ENCODE results near the gene USP9X. TPM values are rescaled to one million over a fixed set of nuclear protein-coding genes. Genes with fewer than 3 reads are reported as not detected.

USP9X gene
- total and polyA plus RNA-seq, 9 of the 15 experiments (the other 6 are each of a cell fraction or from before 2014, with no cell fraction given): 10.9 to 47.8 (median 29.5) TPM

GRCh38 chrX:41095174-41095573 is 9.9 kb downstream of the USP9X start:
- DNase-seq (ENCODE audit: extremely low read depth in 1 of 4, low spot score in 3 of 4): no peak
- ATAC-seq: peak; percentile 17; the same call in 1 of the 3 replicates
- CTCF ChIA-PET (ENCODE audit: low intra/inter-chr PET ratio): no interaction called here
- Histone ChIP-seq H3K36me3 (ENCODE audit: control insufficient read depth, insufficient read depth, low read length) (peaks cover 39% of the 10 kb centered on the region; the same call in 2 of the 3 replicates), H3K79me2 (ENCODE audit: control insufficient read depth, insufficient read depth, low read length) (peaks cover 99% of the 10 kb centered on the region), H2AFZ (ENCODE audit: low read depth, low read length) (no peak overlapping the region), H3K9me1 (ENCODE audit: control insufficient read depth, insufficient read depth, low read length) (peaks cover 6% of the 10 kb centered on the region), H3K27ac (ENCODE audit: extremely low read depth, low read depth, low read length) (no peak overlapping the region), H3K9ac (ENCODE audit: insufficient read depth in 1 of 2, low read depth in 2 of 2, low read length in 2 of 2) (no peak overlapping the region), H3K4me1 (replicated peaks in 1 of 2; ENCODE audit: control insufficient read depth in 2 of 2, insufficient read depth in 2 of 2, low read length in 2 of 2) (peaks cover 0 to 14% of the 10 kb centered on the region in 2 experiments; a peak in 3 of 5 replicates), H4K20me1 (replicated peaks; ENCODE audit: control insufficient read depth, insufficient read depth, low read length) (peaks cover 58% of the 10 kb centered on the region), H3K4me2 (ENCODE audit: insufficient read depth, low read length) (peak overlapping the region; percentile 18; the same call in 1 of the 2 replicates), H3K4me3 (no peak overlapping the region), H3K9me3 (replicated peaks; ENCODE audit: control insufficient read depth, insufficient read depth, low read depth, low read length) (no peaks in the 10 kb centered on the region), H3K27me3 (ENCODE audit: control insufficient read depth in 2 of 2, insufficient read depth in 2 of 2, low read length in 2 of 2) (no peaks in the 10 kb centered on the region)
- BruUV-seq (replicated peaks): no TSS peak
- POLR2A ChIA-PET: interaction anchor here (0.7 to 3.0 kb wide), 4 partner anchors 9 to 53 kb away, joined by 3 to 11 read pairs (median 3); no protein-coding TSS in a partner anchor
- WGBS (ENCODE audit: insufficient coverage, low coverage, missing lambda C conversion rate): 58% methylated on average over 1 of the region's 1 CpG
- no peak for FAIRE-seq
- intact Hi-C loops (cut with micrococcal nuclease) (no loop called here), in situ Hi-C loops (cut with MboI) (no loop called here)
- TF ChIP-seq TAF1 (IDR thresholded peaks at IDR 0.05; ENCODE audit: control insufficient read depth, extremely low read depth, insufficient read depth, low read length, severe bottlenecking) (no peak), DDX20 (tag; IDR thresholded peaks at IDR 0.05; ENCODE audit: low read depth) (no peak), KDM4B (IDR thresholded peaks at IDR 0.05; ENCODE audit: borderline replicate concordance in 2 of 2, low read depth in 1 of 2) (no peak), HNRNPUL1 (IDR thresholded peaks at IDR 0.05; ENCODE audit: low read length) (no peak), RFX7 (CRISPR knock-in tag; IDR thresholded peaks at IDR 0.05) (no peak), NFE2L1 (tag; IDR thresholded peaks at IDR 0.05; ENCODE audit: borderline replicate concordance, low read depth) (no peak), ZC3H8 (IDR thresholded peaks at IDR 0.05) (no peak), POLR3A (IDR thresholded peaks at IDR 0.05; ENCODE audit: borderline replicate concordance, extremely low read depth, insufficient read depth, insufficient read length) (no peak), CEBPZ (IDR thresholded peaks at IDR 0.05; ENCODE audit: borderline replicate concordance, low read depth, low read length) (no peak), TOE1 (IDR thresholded peaks at IDR 0.05; ENCODE audit: borderline replicate concordance) (no peak), TOE1 (CRISPR knock-in tag; IDR thresholded peaks at IDR 0.05; ENCODE audit: borderline replicate concordance, low read depth) (no peak), SLC30A9 (CRISPR knock-in tag; IDR thresholded peaks at IDR 0.05) (no peak), KLF1 (tag; IDR thresholded peaks at IDR 0.05) (no peak), ARID1B (IDR thresholded peaks at IDR 0.05) (no peak), TFAP4 (CRISPR knock-in tag; IDR thresholded peaks at IDR 0.05; ENCODE audit: borderline replicate concordance) (no peak), CBFA2T2 (conservative IDR thresholded peaks at IDR 0.05) (no peak)
